ENCODE results near the gene MRPL55.
A peak's percentile ranks its signal among the peaks of the same experiment; 100 is the strongest.
"Not testable (repeated sequence)": the region's sequence is repeated elsewhere in the genome, so short reads cannot be mapped to it uniquely, and the experiment has no call there.

Gene MRPL55

GRCh38 chr1:228111315-228111714 is 2.2 kb upstream of the MRPL55 start:
- H4K8ac ChIP-seq (ENCODE audit: low read depth, low read length); H3K27ac ChIP-seq (ENCODE audit: low read depth, low read length); H3K4ac ChIP-seq (ENCODE audit: low read depth, low read length); H3K4me3 ChIP-seq (ENCODE audit: low read length); H2BK120ac ChIP-seq (ENCODE audit: low read depth, low read length); DNase-seq; H2BK15ac ChIP-seq (replicated peaks; ENCODE audit: low read depth); H2BK5ac ChIP-seq (ENCODE audit: low read length); H3K56ac ChIP-seq (ENCODE audit: low read length); H3K23ac ChIP-seq (ENCODE audit: low read length); H3K18ac ChIP-seq (ENCODE audit: low read length); H3K36me3 ChIP-seq (ENCODE audit: control insufficient read depth, insufficient read depth, low read length); H3K9ac ChIP-seq (ENCODE audit: low read length); H4K5ac ChIP-seq (ENCODE audit: low read length); H3K27me3 ChIP-seq (ENCODE audit: insufficient read depth, low read length, poor library complexity); H3K4me1 ChIP-seq (ENCODE audit: control insufficient read depth, low read depth, low read length); H3K4me2 ChIP-seq (ENCODE audit: low read length); H2AK5ac ChIP-seq (ENCODE audit: low read length): not testable (repeated sequence)
- WGBS (ENCODE audit: extremely low coverage, insufficient coverage, low lambda C conversion rate) = no CpG with 5 or more reads among the region's 6 CpGs
- Histone ChIP-seq H3K79me1 (ENCODE audit: low read length) (peaks cover 10% of the 10 kb centered on the region), H3K79me2 (ENCODE audit: control insufficient read depth, insufficient read depth, low read length) (peaks cover 10% of the 10 kb centered on the region)

- H3K4me1 ChIP-seq (ENCODE audit: control insufficient read depth, low read depth, low read length) = peaks cover 3% of the 10 kb centered on the region
- no peaks in the 10 kb centered on the region for H3K27me3 ChIP-seq (ENCODE audit: insufficient read depth, low read length, poor library complexity)
- H2BK120ac ChIP-seq (ENCODE audit: low read depth, low read length) = no peak overlapping the region
- H3K79me2 ChIP-seq (ENCODE audit: control insufficient read depth, insufficient read depth, low read length) = peaks cover 10% of the 10 kb centered on the region
- H3K4ac ChIP-seq (ENCODE audit: low read depth, low read length) = no peak overlapping the region
- no peak overlapping the region for H2BK5ac ChIP-seq (ENCODE audit: low read length)
- peaks cover 10% of the 10 kb centered on the region for H3K79me1 ChIP-seq (ENCODE audit: low read length)
- H3K4me3 ChIP-seq (ENCODE audit: low read length) = no peak overlapping the region
- H3K27ac ChIP-seq (ENCODE audit: low read depth, low read length) = no peak overlapping the region
- no peak overlapping the region for H3K56ac ChIP-seq (ENCODE audit: low read length)
- H3K18ac ChIP-seq (ENCODE audit: low read length) = no peak overlapping the region
- H3K23ac ChIP-seq (ENCODE audit: low read length) = no peak overlapping the region
- H3K36me3 ChIP-seq (ENCODE audit: control insufficient read depth, insufficient read depth, low read length) = no peaks in the 10 kb centered on the region
- WGBS (ENCODE audit: extremely low coverage, insufficient coverage, low lambda C conversion rate) = no CpG with 5 or more reads among the region's 7 CpGs
- H2BK15ac ChIP-seq (replicated peaks; ENCODE audit: low read depth) = no peak overlapping the region
- no peak overlapping the region for H2AK5ac ChIP-seq (ENCODE audit: low read length)
- H4K5ac ChIP-seq (ENCODE audit: low read length) = no peak overlapping the region
- no peak for DNase-seq
- no peak overlapping the region for H3K9ac ChIP-seq (ENCODE audit: low read length)
- H4K8ac ChIP-seq (ENCODE audit: low read depth, low read length) = no peak overlapping the region
- H3K4me2 ChIP-seq (ENCODE audit: low read length) = no peak overlapping the region
Measured at GRCh38 chr1:228110556-228110955, 1.5 kb upstream of the MRPL55 start.

- peak overlapping the region; percentile 3 for H3K18ac ChIP-seq (ENCODE audit: low read length)
- H3K4ac ChIP-seq (ENCODE audit: low read depth, low read length) = no peak overlapping the region
- H3K9ac ChIP-seq (ENCODE audit: low read length) = peak overlapping the region; percentile 57
- H3K79me2 ChIP-seq (ENCODE audit: control insufficient read depth, insufficient read depth, low read length) = peaks cover 10% of the 10 kb centered on the region
- H3K36me3 ChIP-seq (ENCODE audit: control insufficient read depth, insufficient read depth, low read length) = no peaks in the 10 kb centered on the region
- H3K23ac ChIP-seq (ENCODE audit: low read length) = no peak overlapping the region
- peak overlapping the region; percentile 34 for H3K4me3 ChIP-seq (ENCODE audit: low read length)
- WGBS (ENCODE audit: extremely low coverage, insufficient coverage, low lambda C conversion rate) = no CpG with 5 or more reads among the region's 15 CpGs
- H2AK5ac ChIP-seq (ENCODE audit: low read length) = no peak overlapping the region
- no peak overlapping the region for H4K8ac ChIP-seq (ENCODE audit: low read depth, low read length)
- H3K56ac ChIP-seq (ENCODE audit: low read length) = peak overlapping the region; percentile 82
- H2BK5ac ChIP-seq (ENCODE audit: low read length) = no peak overlapping the region
- H3K4me2 ChIP-seq (ENCODE audit: low read length) = peak overlapping the region; percentile 52
- no peak overlapping the region for H4K5ac ChIP-seq (ENCODE audit: low read length)
- no peak overlapping the region for H3K27ac ChIP-seq (ENCODE audit: low read depth, low read length)
- H3K79me1 ChIP-seq (ENCODE audit: low read length) = peaks cover 10% of the 10 kb centered on the region
- peaks cover 3% of the 10 kb centered on the region for H3K4me1 ChIP-seq (ENCODE audit: control insufficient read depth, low read depth, low read length)
- peak; percentile 45 for DNase-seq
- no peaks in the 10 kb centered on the region for H3K27me3 ChIP-seq (ENCODE audit: insufficient read depth, low read length, poor library complexity)
- H2BK15ac ChIP-seq (replicated peaks; ENCODE audit: low read depth) = no peak overlapping the region
- H2BK120ac ChIP-seq (ENCODE audit: low read depth, low read length) = no peak overlapping the region
Measured at GRCh38 chr1:228109962-228110488, 926 bp upstream of the MRPL55 start.

GRCh38 chr1:228108742-228109072 is 392 bp downstream of the MRPL55 start:
- peak overlapping the region; percentile 93 for H3K4me3 ChIP-seq (ENCODE audit: low read length)
- DNase-seq = no peak
- WGBS (ENCODE audit: extremely low coverage, insufficient coverage, low lambda C conversion rate) = no CpG with 5 or more reads among the region's 8 CpGs

GRCh38 chr1:228108055-228108690 is 926 bp downstream of the MRPL55 start:
- Histone ChIP-seq H3K18ac (ENCODE audit: low read length) (no peak overlapping the region), H3K9ac (ENCODE audit: low read length) (peak overlapping the region; percentile 97), H3K27me3 (ENCODE audit: insufficient read depth, low read length, poor library complexity) (no peaks in the 10 kb centered on the region), H3K36me3 (ENCODE audit: control insufficient read depth, insufficient read depth, low read length) (no peaks in the 10 kb centered on the region), H3K4me2 (ENCODE audit: low read length) (peak overlapping the region; percentile 97), H2BK120ac (ENCODE audit: low read depth, low read length) (no peak overlapping the region), H3K4me3 (ENCODE audit: low read length) (peak overlapping the region; percentile 93), H3K23ac (ENCODE audit: low read length) (no peak overlapping the region), H4K8ac (ENCODE audit: low read depth, low read length) (no peak overlapping the region), H3K4ac (ENCODE audit: low read depth, low read length) (no peak overlapping the region), H3K79me2 (ENCODE audit: control insufficient read depth, insufficient read depth, low read length) (peaks cover 10% of the 10 kb centered on the region), H3K79me1 (ENCODE audit: low read length) (peaks cover 10% of the 10 kb centered on the region), H3K4me1 (ENCODE audit: control insufficient read depth, low read depth, low read length) (peaks cover 4% of the 10 kb centered on the region), H2BK5ac (ENCODE audit: low read length) (no peak overlapping the region), H3K56ac (ENCODE audit: low read length) (peak overlapping the region; percentile 99), H2BK15ac (replicated peaks; ENCODE audit: low read depth) (no peak overlapping the region), H4K5ac (ENCODE audit: low read length) (no peak overlapping the region), H2AK5ac (ENCODE audit: low read length) (no peak overlapping the region), H3K27ac (ENCODE audit: low read depth, low read length) (no peak overlapping the region)
- WGBS (ENCODE audit: extremely low coverage, insufficient coverage, low lambda C conversion rate) = no CpG with 5 or more reads among the region's 11 CpGs
- DNase-seq = no peak

More at GRCh38 chr1:228108742-228109072, 392 bp downstream of the MRPL55 start:
- no peak overlapping the region for H4K5ac ChIP-seq (ENCODE audit: low read length)
- H3K79me2 ChIP-seq (ENCODE audit: control insufficient read depth, insufficient read depth, low read length) = peaks cover 10% of the 10 kb centered on the region
- no peak overlapping the region for H4K8ac ChIP-seq (ENCODE audit: low read depth, low read length)
- peaks cover 10% of the 10 kb centered on the region for H3K79me1 ChIP-seq (ENCODE audit: low read length)
- H3K23ac ChIP-seq (ENCODE audit: low read length) = no peak overlapping the region
- H2BK5ac ChIP-seq (ENCODE audit: low read length) = no peak overlapping the region
- H3K36me3 ChIP-seq (ENCODE audit: control insufficient read depth, insufficient read depth, low read length) = no peaks in the 10 kb centered on the region
- H3K4me2 ChIP-seq (ENCODE audit: low read length) = peak overlapping the region; percentile 97
- peak overlapping the region; percentile 99 for H3K56ac ChIP-seq (ENCODE audit: low read length)
- no peak overlapping the region for H3K27ac ChIP-seq (ENCODE audit: low read depth, low read length)
- H3K4ac ChIP-seq (ENCODE audit: low read depth, low read length) = no peak overlapping the region
- H3K9ac ChIP-seq (ENCODE audit: low read length) = peak overlapping the region; percentile 97
- no peak overlapping the region for H2AK5ac ChIP-seq (ENCODE audit: low read length)
- H2BK15ac ChIP-seq (replicated peaks; ENCODE audit: low read depth) = no peak overlapping the region
- H3K4me1 ChIP-seq (ENCODE audit: control insufficient read depth, low read depth, low read length) = peaks cover 4% of the 10 kb centered on the region
- no peak overlapping the region for H2BK120ac ChIP-seq (ENCODE audit: low read depth, low read length)
- H3K27me3 ChIP-seq (ENCODE audit: insufficient read depth, low read length, poor library complexity) = no peaks in the 10 kb centered on the region
- H3K18ac ChIP-seq (ENCODE audit: low read length) = no peak overlapping the region

GRCh38 chr1:228107636-228108035 is 1.5 kb downstream of the MRPL55 start:
- Histone ChIP-seq H3K79me1 (ENCODE audit: low read length) (peaks cover 10% of the 10 kb centered on the region), H3K4me2 (ENCODE audit: low read length) (no peak overlapping the region), H3K18ac (ENCODE audit: low read length) (no peak overlapping the region), H2AK5ac (ENCODE audit: low read length) (no peak overlapping the region), H3K27ac (ENCODE audit: low read depth, low read length) (no peak overlapping the region), H3K79me2 (ENCODE audit: control insufficient read depth, insufficient read depth, low read length) (peaks cover 10% of the 10 kb centered on the region), H3K23ac (ENCODE audit: low read length) (no peak overlapping the region), H3K27me3 (ENCODE audit: insufficient read depth, low read length, poor library complexity) (no peaks in the 10 kb centered on the region), H4K8ac (ENCODE audit: low read depth, low read length) (no peak overlapping the region), H3K4me3 (ENCODE audit: low read length) (no peak overlapping the region), H2BK15ac (replicated peaks; ENCODE audit: low read depth) (no peak overlapping the region), H3K56ac (ENCODE audit: low read length) (no peak overlapping the region), H4K5ac (ENCODE audit: low read length) (no peak overlapping the region), H3K9ac (ENCODE audit: low read length) (no peak overlapping the region), H2BK120ac (ENCODE audit: low read depth, low read length) (no peak overlapping the region), H3K4me1 (ENCODE audit: control insufficient read depth, low read depth, low read length) (peaks cover 4% of the 10 kb centered on the region), H3K36me3 (ENCODE audit: control insufficient read depth, insufficient read depth, low read length) (no peaks in the 10 kb centered on the region), H3K4ac (ENCODE audit: low read depth, low read length) (no peak overlapping the region), H2BK5ac (ENCODE audit: low read length) (no peak overlapping the region)
- no CpG with 5 or more reads among the region's 19 CpGs for WGBS (ENCODE audit: extremely low coverage, insufficient coverage, low lambda C conversion rate)
- DNase-seq = no peak

All from mesendoderm (in vitro differentiated cells).